Spinal cord (tissue), 10 donors: ENCODE data around the gene DPP7. TPM values are rescaled to one million over a fixed set of nuclear protein-coding genes. Genes with fewer than 3 reads are reported as not detected.
"Not testable (repeated sequence)": the region's sequence is repeated elsewhere in the genome, so short reads cannot be mapped to it uniquely, and the experiment has no call there.

ENCODE experiments used
- DNase-seq, 6 donors: peaks; one replicate each; pipeline versions ENCODE4 v3.0.0 to v3.0.0-alpha.2; 2013 to 2015; ENCODE audit warnings: low spot score in 6 of 6, low read depth in 4 of 6
- H3K27ac ChIP-seq: one replicate; pipeline ENCODE4 v1.5.1; 2013; ENCODE audit warnings: low read depth, low read length, control low read depth
- H3K27me3 ChIP-seq: one replicate; pipeline ENCODE4 v1.6.1; 2013; ENCODE audit warnings: low read length; ENCODE audit not compliant: control insufficient read depth, insufficient read depth
- H3K36me3 ChIP-seq: one replicate; pipeline ENCODE4 v1.6.1; 2013; ENCODE audit warnings: low read length; ENCODE audit not compliant: control insufficient read depth, insufficient read depth
- H3K4me1 ChIP-seq: one replicate; pipeline ENCODE4 v1.6.1; 2013; ENCODE audit warnings: low read length; ENCODE audit not compliant: control insufficient read depth, insufficient read depth
- H3K4me3 ChIP-seq: one replicate; pipeline ENCODE4 v1.5.1; 2013; ENCODE audit warnings: low read depth, low read length, control low read depth
- H3K9me3 ChIP-seq: one replicate; pipeline ENCODE4 v1.6.1; 2013; ENCODE audit warnings: low read length; ENCODE audit not compliant: control insufficient read depth, insufficient read depth
- WGBS: methylation state at CpG from one replicate; pipeline ENCODE4 v1.1.5; 2013; ENCODE audit warnings: missing lambda C conversion rate; ENCODE audit not compliant: insufficient coverage; 5-methylcytosine and 5-hydroxymethylcytosine counted together
- polyA plus RNA-seq, 2 donors: library from polyadenylated mRNA; unstranded; fragments of 120-200 nt; gene quantifications; one replicate each; pipeline ENCODE4 v1.2.1, GENCODE V29; 2013; ENCODE audit not compliant: insufficient read length in 2 of 2
- small RNA-seq: library from RNA; depleted of rRNA; stranded (forward); fragments of <200 nt; gene quantifications from one replicate; pipeline ENCODE3, GENCODE V24; 2014; ENCODE audit warnings: low replicate concordance
- total RNA-seq, 2 donors: library from RNA; depleted of rRNA in 1 of 2; stranded (reverse); fragments of 120-200 nt in 1 of 2; fragments of >200 nt in 1 of 2; gene quantifications; one replicate each; pipeline versions ENCODE4 v1.2.3 to v1.2.4, GENCODE V29; 2013 to 2014
- donor health status: healthy.

The DPP7 gene
- total and polyA plus RNA-seq, 4 donors = 29.8 to 144 (median 114) TPM

DNA sequence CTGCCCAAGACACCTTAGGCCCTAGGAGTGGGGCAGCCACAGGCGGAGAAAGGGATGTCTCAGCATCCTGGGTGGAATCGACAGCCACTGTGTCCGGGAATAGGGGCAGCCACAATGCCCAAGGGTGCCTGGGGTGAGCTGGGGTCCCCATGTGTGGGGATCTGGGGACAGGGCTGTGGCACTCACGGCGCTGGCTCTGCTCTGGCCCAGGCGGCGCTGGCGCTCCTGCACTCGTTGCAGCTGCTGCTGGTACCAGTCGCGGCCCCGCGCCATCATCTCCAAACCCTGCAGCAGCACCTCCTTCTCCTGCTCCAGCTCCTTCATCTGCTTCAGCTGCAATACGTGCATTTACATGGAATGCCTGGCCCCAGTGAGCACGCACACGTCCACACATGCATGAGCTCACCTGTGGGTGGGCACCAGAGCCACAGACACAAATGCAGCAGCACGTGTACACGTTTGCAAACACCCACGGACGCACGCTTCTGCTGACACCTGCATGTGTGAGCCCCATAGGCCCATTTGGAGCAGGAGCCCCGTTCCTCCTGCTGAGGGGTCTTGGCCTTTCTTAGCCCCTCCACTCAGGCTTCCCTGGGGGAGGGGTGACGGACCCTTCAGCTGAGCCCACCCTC is 49.1 kb downstream of the DPP7 start:
- Histone ChIP-seq H3K27ac (no peak overlapping the region), H3K36me3 (peaks cover 42% of the 10 kb centered on the region), H3K9me3 (no peaks in the 10 kb centered on the region), H3K4me3 (no peak overlapping the region), H3K27me3 (peaks cover 4% of the 10 kb centered on the region), H3K4me1 (peaks cover 40% of the 10 kb centered on the region)
- WGBS = 93% methylated on average over 23 of the region's 23 CpGs
- DNase-seq = no peak

DNA sequence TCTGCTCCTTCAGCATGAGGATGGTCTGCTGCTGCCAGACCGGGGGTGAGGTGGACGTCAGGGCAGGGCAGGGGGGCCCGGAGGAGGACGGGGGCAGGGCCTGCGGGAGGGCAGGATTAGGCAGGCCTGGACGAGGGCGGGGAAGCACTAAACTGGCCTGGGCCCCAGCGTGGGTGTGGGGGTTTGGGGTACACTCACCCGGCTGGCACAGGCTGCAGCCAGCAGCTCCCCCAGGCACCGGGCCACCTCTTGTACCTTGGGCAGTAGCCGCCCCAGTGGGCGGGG is 49.7 kb downstream of the DPP7 start:
- no peak for DNase-seq
- peaks cover 4% of the 10 kb centered on the region for H3K27me3 ChIP-seq
- no peak overlapping the region for H3K4me3 ChIP-seq
- H3K9me3 ChIP-seq = no peaks in the 10 kb centered on the region
- 89% methylated on average over 12 of the region's 12 CpGs for WGBS
- H3K36me3 ChIP-seq = peaks cover 42% of the 10 kb centered on the region
- H3K27ac ChIP-seq = no peak overlapping the region
- peaks cover 39% of the 10 kb centered on the region for H3K4me1 ChIP-seq

DNA sequence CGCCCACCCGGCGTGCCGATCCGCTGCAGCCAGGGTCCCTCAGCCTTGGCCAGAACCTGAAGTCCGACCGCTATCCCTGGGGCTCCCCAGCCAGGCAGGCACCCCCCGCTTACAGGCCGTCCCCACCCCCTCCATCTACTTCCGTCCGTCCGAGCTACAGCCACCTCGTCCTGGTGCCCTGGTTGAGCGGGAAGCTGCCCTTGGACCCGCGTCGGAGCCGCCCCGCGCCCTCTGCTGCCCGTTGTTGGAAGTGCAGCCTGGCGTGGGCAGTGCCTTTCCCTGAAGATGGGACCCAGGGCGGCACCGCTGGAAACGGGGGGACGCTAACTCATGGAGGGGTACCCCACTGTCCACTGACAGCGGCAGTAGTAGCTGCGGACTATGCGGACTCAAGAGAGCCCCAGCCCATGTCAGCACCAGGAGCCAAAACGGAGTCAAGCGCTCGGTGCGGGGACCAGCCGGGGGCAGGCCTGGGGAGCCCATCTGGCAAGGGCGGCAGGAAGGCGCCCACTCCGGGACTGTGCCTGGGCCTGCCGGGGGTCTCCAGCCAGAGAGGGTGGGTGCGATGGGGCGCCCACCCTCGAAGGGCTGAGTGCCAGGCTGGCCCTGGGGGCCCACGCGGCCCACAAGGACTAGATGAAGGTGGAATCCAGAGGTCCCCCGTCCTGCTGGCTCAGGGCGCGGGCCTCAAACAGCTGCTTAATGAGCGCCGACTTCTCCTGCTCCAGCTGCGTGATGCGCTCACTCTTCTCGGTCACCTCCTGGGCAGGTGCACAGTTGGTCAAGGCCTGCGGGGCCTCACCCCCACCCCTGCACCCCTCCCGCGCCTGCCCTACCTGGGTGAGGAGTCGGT is 50.3 kb downstream of the DPP7 start:
- H3K9me3 ChIP-seq = no peaks in the 10 kb centered on the region
- peaks cover 42% of the 10 kb centered on the region for H3K36me3 ChIP-seq
- DNase-seq = peak in 2 of 6 donors; percentile 66 to 75
- H3K4me3 ChIP-seq = no peak overlapping the region
- peaks cover 34% of the 10 kb centered on the region for H3K4me1 ChIP-seq
- 52% methylated on average over 54 of the region's 55 CpGs for WGBS
- no peak overlapping the region for H3K27ac ChIP-seq
- H3K27me3 ChIP-seq = peaks cover under 1% of the 10 kb centered on the region

DNA sequence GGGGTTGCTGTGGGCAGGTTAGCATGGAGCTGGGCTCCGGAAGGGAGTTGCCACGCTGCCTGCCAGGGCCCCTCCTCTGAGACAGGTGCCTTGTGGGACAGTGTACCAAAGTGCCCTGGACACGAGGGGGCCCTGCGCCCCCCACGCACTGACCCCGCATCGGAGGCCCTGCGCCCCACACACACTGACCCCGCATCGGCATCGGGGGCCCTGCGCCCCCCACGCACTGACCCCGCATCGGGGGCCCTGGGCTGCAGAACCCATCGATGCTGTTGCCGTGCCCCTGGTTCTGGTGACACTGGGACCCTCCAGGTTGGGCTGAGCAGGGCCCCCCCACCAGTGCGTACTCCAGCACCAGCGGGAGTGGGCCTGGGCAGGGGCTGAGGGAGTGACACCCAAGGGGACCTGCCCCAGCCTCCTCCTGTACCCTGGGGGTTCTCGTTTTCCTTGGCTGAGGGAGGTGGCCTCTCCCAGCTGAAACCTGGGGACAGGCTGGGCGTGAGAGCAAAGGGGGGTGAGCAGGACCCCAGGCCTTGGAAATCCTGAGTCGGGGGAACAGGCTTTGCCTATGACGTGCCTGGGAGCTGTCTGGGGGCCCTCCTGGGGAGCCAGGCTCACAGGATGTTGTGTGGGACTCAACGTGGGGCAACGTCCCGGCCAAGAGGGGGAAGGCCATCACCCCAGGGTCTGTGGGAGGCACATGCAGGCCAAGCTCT is 51.1 kb downstream of the DPP7 start:
- no peak overlapping the region for H3K27ac ChIP-seq

DNA sequence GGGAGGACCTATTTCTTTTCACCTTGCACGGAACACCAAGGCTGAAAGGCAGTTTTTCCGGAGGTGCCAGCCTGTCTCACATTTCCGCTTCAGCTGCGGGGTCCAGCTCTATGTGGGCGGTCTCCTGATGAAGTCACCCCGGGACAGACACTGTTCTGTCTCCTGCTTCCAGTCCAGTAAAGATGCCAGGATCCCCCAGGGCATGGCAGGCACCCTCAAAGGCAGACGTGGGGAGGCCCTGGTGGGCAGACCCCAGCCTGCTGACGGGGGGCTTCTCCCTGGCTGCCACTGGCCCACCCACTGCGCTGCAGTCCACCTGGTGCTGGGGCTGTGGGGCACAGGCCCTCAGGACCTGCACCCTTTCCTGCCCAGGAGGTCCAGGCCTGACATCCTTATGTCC is 51.7 kb downstream of the DPP7 start:
- H3K27me3 ChIP-seq, H3K4me3 ChIP-seq, H3K9me3 ChIP-seq, H3K27ac ChIP-seq, DNase-seq: not testable (repeated sequence)
- H3K4me1 ChIP-seq = peaks cover 24% of the 10 kb centered on the region
- peaks cover 37% of the 10 kb centered on the region for H3K36me3 ChIP-seq
- WGBS = 77% methylated on average over 4 of the region's 9 CpGs

More for the DNA sequence above, 51.1 kb downstream of the DPP7 start:
- Histone ChIP-seq H3K4me3 (no peak overlapping the region), H3K9me3 (no peaks in the 10 kb centered on the region), H3K27me3 (no peaks in the 10 kb centered on the region), H3K36me3 (peaks cover 42% of the 10 kb centered on the region), H3K4me1 (peaks cover 27% of the 10 kb centered on the region)
- 78% methylated on average over 19 of the region's 26 CpGs for WGBS
- DNase-seq = no peak

DNA sequence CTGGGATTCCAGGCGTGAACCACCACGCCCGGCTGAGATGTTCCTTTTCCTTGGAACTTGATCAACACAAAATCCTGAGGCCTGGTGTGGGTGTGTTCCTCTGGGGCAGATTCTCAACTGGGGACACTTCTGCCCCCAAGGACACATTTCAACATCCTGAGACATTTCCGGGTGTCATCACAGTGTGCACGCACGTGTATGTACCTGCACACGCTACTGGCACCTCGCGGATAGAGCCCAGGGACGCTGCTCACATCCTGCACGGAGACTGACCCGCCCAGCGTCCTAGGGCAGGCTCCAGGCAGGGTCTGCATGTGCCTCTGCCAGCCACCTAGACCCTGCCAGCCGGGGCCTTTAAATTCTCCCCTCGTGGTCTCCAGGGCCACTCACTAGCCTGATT is 52.1 kb downstream of the DPP7 start:
- 88% methylated on average over 12 of the region's 15 CpGs for WGBS
- Histone ChIP-seq H3K27me3 (no peaks in the 10 kb centered on the region), H3K9me3 (no peaks in the 10 kb centered on the region), H3K36me3 (peaks cover 36% of the 10 kb centered on the region), H3K4me1 (peaks cover 27% of the 10 kb centered on the region), H3K4me3 (no peak overlapping the region), H3K27ac (no peak overlapping the region)
- DNase-seq = no peak

Small RNAs within 50 kb of the gene (small RNA-seq; reads per million reads assigned to genes)
- not detected for gene RF00153

Other genes starting within 250 kb of the DPP7 start
Only the 30 nearest of the 33 such genes appear.
- 10 to 100 TPM; 52.0 to 91.5 TPM for gene FBXW5, start 170.0 kb downstream of the DPP7 start, total RNA-seq
- gene FBXW5, start 170.0 kb downstream of the DPP7 start, polyA plus RNA-seq = 100 to 1,000 TPM; 103 to 107 TPM
- gene C8G, start 169.5 kb downstream of the DPP7 start, total RNA-seq = 1 to 10 TPM in 1 of 2 donors, not detected in 1; 1.3 TPM
- gene C8G, start 169.5 kb downstream of the DPP7 start, polyA plus RNA-seq = 1 to 10 TPM; 1.6 to 1.7 TPM
- gene LCN12, start 162.5 kb downstream of the DPP7 start, total RNA-seq = 1 to 10 TPM in 1 of 2 donors, under 1 TPM in 1; 0.20 to 4.1 TPM
- 1 to 10 TPM; 6.5 to 7.4 TPM for gene LCN12, start 162.5 kb downstream of the DPP7 start, polyA plus RNA-seq
- gene PTGDS, start 137.2 kb downstream of the DPP7 start, total RNA-seq = 1,000 to 10,000 TPM in 1 of 2 donors, 100 to 1,000 TPM in 1; 697 to 6,990 TPM
- gene PTGDS, start 137.2 kb downstream of the DPP7 start, polyA plus RNA-seq = 1,000 to 10,000 TPM in 1 of 2 donors, 100 to 1,000 TPM in 1; 304 to 3,209 TPM
- 10 to 100 TPM in 1 of 2 donors, 1 to 10 TPM in 1; 2.3 to 54.0 TPM for gene LCNL1, start 131.7 kb downstream of the DPP7 start, total RNA-seq
- gene LCNL1, start 131.7 kb downstream of the DPP7 start, polyA plus RNA-seq = 10 to 100 TPM in 1 of 2 donors, 1 to 10 TPM in 1; 3.8 to 25.2 TPM
- gene PAXX, start 122.3 kb downstream of the DPP7 start, total RNA-seq = 10 to 100 TPM; 15.7 to 57.5 TPM
- gene PAXX, start 122.3 kb downstream of the DPP7 start, polyA plus RNA-seq = 100 to 1,000 TPM in 1 of 2 donors, 10 to 100 TPM in 1; 87.9 to 108 TPM
- gene CLIC3, start 118.2 kb downstream of the DPP7 start, total RNA-seq = 1 to 10 TPM; 2.0 to 6.4 TPM
- gene CLIC3, start 118.2 kb downstream of the DPP7 start, polyA plus RNA-seq = 1 to 10 TPM in 1 of 2 donors, under 1 TPM in 1; 0.35 to 2.0 TPM
- gene ABCA2, start 86.5 kb downstream of the DPP7 start, total RNA-seq = 10 to 100 TPM; 46.8 to 52.0 TPM
- gene ABCA2, start 86.5 kb downstream of the DPP7 start, polyA plus RNA-seq = 100 to 1,000 TPM; 139 to 151 TPM
- gene FUT7, start 82.6 kb downstream of the DPP7 start, total RNA-seq = under 1 TPM; 0.06 to 0.40 TPM
- under 1 TPM; 0.51 to 0.52 TPM for gene FUT7, start 82.6 kb downstream of the DPP7 start, polyA plus RNA-seq
- gene NPDC1, start 68.6 kb downstream of the DPP7 start, total RNA-seq = 10 to 100 TPM; 26.7 to 82.7 TPM
- 100 to 1,000 TPM; 245 to 276 TPM for gene NPDC1, start 68.6 kb downstream of the DPP7 start, polyA plus RNA-seq
- gene ENTPD2, start 60.7 kb downstream of the DPP7 start, total RNA-seq = 1 to 10 TPM; 5.7 to 7.9 TPM
- 10 to 100 TPM; 49.1 to 50.7 TPM for gene ENTPD2, start 60.7 kb downstream of the DPP7 start, polyA plus RNA-seq
- 10 to 100 TPM in 1 of 2 donors, 1 to 10 TPM in 1; 5.0 to 12.6 TPM for gene SAPCD2, start 44.2 kb downstream of the DPP7 start, total RNA-seq
- 10 to 100 TPM; 18.4 to 19.0 TPM for gene SAPCD2, start 44.2 kb downstream of the DPP7 start, polyA plus RNA-seq
- gene UAP1L1, start 37.2 kb downstream of the DPP7 start, total RNA-seq = 1 to 10 TPM; 3.5 to 8.1 TPM
- gene UAP1L1, start 37.2 kb downstream of the DPP7 start, polyA plus RNA-seq = 1 to 10 TPM; 4.4 to 6.2 TPM
- 10 to 100 TPM; 38.3 to 61.3 TPM for gene MAN1B1, start 27.7 kb downstream of the DPP7 start, total RNA-seq
- gene MAN1B1, start 27.7 kb downstream of the DPP7 start, polyA plus RNA-seq = 10 to 100 TPM; 63.3 to 81.3 TPM
- gene GRIN1, start 24.4 kb upstream of the DPP7 start, total RNA-seq = 10 to 100 TPM; 16.2 to 99.0 TPM
- gene GRIN1, start 24.4 kb upstream of the DPP7 start, polyA plus RNA-seq = 100 to 1,000 TPM; 193 to 207 TPM
- gene LRRC26, start 55.3 kb upstream of the DPP7 start, total RNA-seq = under 1 TPM; 0.30 to 0.50 TPM
- 1 to 10 TPM; 1.3 to 1.9 TPM for gene LRRC26, start 55.3 kb upstream of the DPP7 start, polyA plus RNA-seq
- not detected for gene TMEM210, start 57.3 kb upstream of the DPP7 start, total RNA-seq
- under 1 TPM in 1 of 2 donors, not detected in 1; 0.42 TPM for gene TMEM210, start 57.3 kb upstream of the DPP7 start, polyA plus RNA-seq
- 10 to 100 TPM; 18.4 to 30.1 TPM for gene ANAPC2, start 73.8 kb upstream of the DPP7 start, total RNA-seq
- 10 to 100 TPM; 58.2 to 69.8 TPM for gene ANAPC2, start 73.8 kb upstream of the DPP7 start, polyA plus RNA-seq
- 10 to 100 TPM; 28.1 to 53.5 TPM for gene SSNA1, start 73.9 kb upstream of the DPP7 start, total RNA-seq
- 10 to 100 TPM; 64.1 to 66.9 TPM for gene SSNA1, start 73.9 kb upstream of the DPP7 start, polyA plus RNA-seq
- 1 to 10 TPM; 6.7 to 9.2 TPM for gene TPRN, start 86.0 kb upstream of the DPP7 start, total RNA-seq
- gene TPRN, start 86.0 kb upstream of the DPP7 start, polyA plus RNA-seq = 10 to 100 TPM; 24.9 to 30.8 TPM
- gene TMEM203, start 90.9 kb upstream of the DPP7 start, total RNA-seq = 10 to 100 TPM; 28.5 to 34.1 TPM
- gene TMEM203, start 90.9 kb upstream of the DPP7 start, polyA plus RNA-seq = 10 to 100 TPM; 48.8 to 50.7 TPM
- gene NDOR1, start 91.0 kb upstream of the DPP7 start, total RNA-seq = 1 to 10 TPM; 3.2 to 6.1 TPM
- 10 to 100 TPM; 18.5 to 23.8 TPM for gene NDOR1, start 91.0 kb upstream of the DPP7 start, polyA plus RNA-seq
- 1 to 10 TPM; 2.0 to 3.0 TPM for gene RNF208, start 107.5 kb upstream of the DPP7 start, total RNA-seq
- 10 to 100 TPM; 64.3 to 66.6 TPM for gene RNF208, start 107.5 kb upstream of the DPP7 start, polyA plus RNA-seq
- under 1 TPM; 0.69 to 0.94 TPM for gene CYSRT1, start 110.4 kb upstream of the DPP7 start, total RNA-seq
- 1 to 10 TPM; 3.4 to 4.5 TPM for gene CYSRT1, start 110.4 kb upstream of the DPP7 start, polyA plus RNA-seq
- under 1 TPM in 1 of 2 donors, not detected in 1; 0.06 TPM for gene RNF224, start 112.8 kb upstream of the DPP7 start, total RNA-seq
- 1 to 10 TPM; 1.3 to 2.2 TPM for gene RNF224, start 112.8 kb upstream of the DPP7 start, polyA plus RNA-seq
- under 1 TPM in 1 of 2 donors, not detected in 1; 0.06 TPM for gene SLC34A3, start 116.2 kb upstream of the DPP7 start, total RNA-seq
- gene SLC34A3, start 116.2 kb upstream of the DPP7 start, polyA plus RNA-seq = 1 to 10 TPM in 1 of 2 donors, under 1 TPM in 1; 0.95 to 1.6 TPM
- 100 to 1,000 TPM; 152 to 247 TPM for gene TUBB4B, start 126.6 kb upstream of the DPP7 start, total RNA-seq
- 100 to 1,000 TPM; 436 to 441 TPM for gene TUBB4B, start 126.6 kb upstream of the DPP7 start, polyA plus RNA-seq
- gene STPG3, start 136.6 kb upstream of the DPP7 start, total RNA-seq = not detected
- under 1 TPM; 0.32 to 0.68 TPM for gene STPG3, start 136.6 kb upstream of the DPP7 start, polyA plus RNA-seq
- 10 to 100 TPM; 29.6 to 31.0 TPM for gene NELFB, start 140.6 kb upstream of the DPP7 start, total RNA-seq
- 10 to 100 TPM; 79.7 to 83.7 TPM for gene NELFB, start 140.6 kb upstream of the DPP7 start, polyA plus RNA-seq
- 1 to 10 TPM; 1.3 to 3.5 TPM for gene TOR4A, start 163.0 kb upstream of the DPP7 start, total RNA-seq
- gene TOR4A, start 163.0 kb upstream of the DPP7 start, polyA plus RNA-seq = 1 to 10 TPM; 2.1 to 2.5 TPM